Measurements from ENCODE around the gene ESR1. TPM values are rescaled to one million over a fixed set of nuclear protein-coding genes. Genes with fewer than 3 reads are reported as not detected.

Gene ESR1
- total RNA-seq, 2 donors from 2014 or later: 0.47 to 0.67 TPM

- H3K4me3 ChIP-seq: no peak overlapping the region
- H3K4me1 ChIP-seq: peaks cover 0 to 2% of the 10 kb centered on the region in 2 donors
- no peak overlapping the region for H3K27ac ChIP-seq
- peaks cover 5 to 15% of the 10 kb centered on the region in 2 donors for H3K9me3 ChIP-seq
- TF ChIP-seq CTCF (IDR thresholded peaks at IDR 0.05): no peak
- no peaks in the 10 kb centered on the region for H3K27me3 ChIP-seq
- no peaks in the 10 kb centered on the region for H3K36me3 ChIP-seq
- no peak for DNase-seq (ENCODE audit: low spot score)
Observed at GRCh38 chr6:152078001-152078400, 270.5 kb downstream of the ESR1 start.

DNA sequence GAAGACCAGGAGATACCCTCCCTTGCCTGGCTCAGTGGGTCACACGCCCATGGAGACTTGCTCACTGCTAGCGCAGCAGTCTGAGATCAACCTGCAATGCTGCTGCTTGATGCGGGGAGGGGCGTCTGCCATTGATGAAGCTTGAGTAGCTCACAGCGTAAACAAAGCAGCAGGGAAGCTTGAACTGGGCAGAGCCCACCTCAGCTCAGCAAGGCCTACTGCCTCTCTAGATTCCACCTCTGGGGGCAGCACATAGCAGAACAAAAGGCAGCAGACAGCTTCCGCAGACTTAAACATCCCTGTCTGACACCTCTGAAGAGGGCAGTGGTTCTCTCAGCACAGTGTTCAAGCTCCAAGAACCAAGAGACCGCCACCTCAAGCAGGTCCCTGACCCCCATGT lies 271.3 kb downstream of the ESR1 start:
- peaks cover 5 to 19% of the 10 kb centered on the region in 2 donors for H3K9me3 ChIP-seq
- H3K27me3 ChIP-seq: no peaks in the 10 kb centered on the region
- no peak overlapping the region for H3K4me3 ChIP-seq
- no peaks in the 10 kb centered on the region for H3K4me1 ChIP-seq
- DNase-seq (ENCODE audit: low spot score): no peak
- no peaks in the 10 kb centered on the region for H3K36me3 ChIP-seq
- no peak overlapping the region for H3K27ac ChIP-seq
- no peak for TF ChIP-seq CTCF (IDR thresholded peaks at IDR 0.05)

DNA sequence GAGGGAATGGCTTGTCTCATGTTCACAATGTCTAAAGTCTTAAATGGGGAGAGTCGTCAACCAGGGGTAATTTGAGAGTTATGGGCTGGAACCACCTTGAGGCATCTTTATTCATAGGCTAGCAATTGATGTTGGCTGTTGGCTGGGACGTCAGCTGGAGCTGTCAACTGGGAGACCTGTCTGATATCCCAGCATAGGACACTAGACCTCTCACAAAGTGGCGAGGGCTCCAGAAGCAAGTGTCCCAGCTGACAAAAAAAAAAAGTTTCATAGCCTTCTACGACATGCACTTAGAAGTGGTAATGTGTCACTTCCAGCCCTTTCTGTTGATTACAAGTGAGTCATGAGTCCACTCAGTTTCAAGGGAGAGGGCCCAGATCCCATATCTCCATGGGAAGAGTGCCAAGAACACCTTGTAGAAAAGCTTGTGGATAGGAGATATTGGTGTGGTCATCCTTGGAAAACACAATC lies 278.0 kb downstream of the ESR1 start:
- H3K27ac ChIP-seq: peak overlapping the region in 1 of 2 donors; percentile 11

GRCh38 chr6:152086223-152086873 lies 278.9 kb downstream of the ESR1 start:
- TF ChIP-seq CTCF (IDR thresholded peaks at IDR 0.05): no peak
- Histone ChIP-seq H3K4me1 (peaks cover 0 to 6% of the 10 kb centered on the region in 2 donors), H3K9me3 (peaks cover 0 to 6% of the 10 kb centered on the region in 2 donors), H3K27me3 (no peaks in the 10 kb centered on the region), H3K36me3 (no peaks in the 10 kb centered on the region), H3K27ac (no peak overlapping the region), H3K4me3 (no peak overlapping the region)
- DNase-seq (ENCODE audit: low spot score): no peak

More for the DNA sequence above, 278.0 kb downstream of the ESR1 start:
- no peaks in the 10 kb centered on the region for H3K36me3 ChIP-seq
- H3K27me3 ChIP-seq: no peaks in the 10 kb centered on the region
- no peak for TF ChIP-seq CTCF (IDR thresholded peaks at IDR 0.05)
- H3K4me3 ChIP-seq: no peak overlapping the region
- peaks cover 0 to 6% of the 10 kb centered on the region in 2 donors for H3K9me3 ChIP-seq
- H3K4me1 ChIP-seq: no peaks in the 10 kb centered on the region
- DNase-seq (ENCODE audit: low spot score): no peak

GRCh38 chr6:152087096-152087495 lies 279.6 kb downstream of the ESR1 start:
- DNase-seq (ENCODE audit: low spot score): no peak
- H3K27me3 ChIP-seq: no peaks in the 10 kb centered on the region
- H3K36me3 ChIP-seq: no peaks in the 10 kb centered on the region
- H3K4me3 ChIP-seq: no peak overlapping the region
- H3K4me1 ChIP-seq: peaks cover 0 to 14% of the 10 kb centered on the region in 2 donors
- TF ChIP-seq CTCF (IDR thresholded peaks at IDR 0.05): no peak
- H3K9me3 ChIP-seq: peaks cover 0 to 6% of the 10 kb centered on the region in 2 donors
- H3K27ac ChIP-seq: no peak overlapping the region

DNA sequence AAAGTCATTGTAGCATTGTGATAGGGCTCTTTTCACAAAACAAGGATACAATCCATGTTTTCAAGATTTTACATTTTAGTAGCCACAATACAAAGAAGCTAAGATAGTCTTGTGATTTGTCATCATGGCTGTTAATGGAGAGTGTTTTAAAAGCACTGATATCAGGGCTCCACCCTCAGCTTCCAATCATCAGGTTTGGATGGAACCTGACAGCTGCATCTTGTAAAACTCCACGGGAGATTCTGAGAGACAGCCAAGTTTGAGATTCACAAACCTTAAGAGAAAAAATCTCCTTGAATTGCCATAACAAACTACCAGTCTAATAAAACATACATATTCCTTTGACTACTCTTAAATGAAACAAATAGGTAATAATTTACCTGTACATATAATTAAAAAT lies 280.2 kb downstream of the ESR1 start:
- H3K4me1 ChIP-seq: peaks cover 0 to 20% of the 10 kb centered on the region in 2 donors
- no peak for DNase-seq (ENCODE audit: low spot score)
- peaks cover 0 to 6% of the 10 kb centered on the region in 2 donors for H3K9me3 ChIP-seq
- H3K36me3 ChIP-seq: no peaks in the 10 kb centered on the region
- TF ChIP-seq CTCF (IDR thresholded peaks at IDR 0.05): no peak
- no peaks in the 10 kb centered on the region for H3K27me3 ChIP-seq
- no peak overlapping the region for H3K4me3 ChIP-seq
- no peak overlapping the region for H3K27ac ChIP-seq
